Myometrial cell (primary cell): ENCODE results near the gene FBXW9. TPM values are rescaled to one million over a fixed set of nuclear protein-coding genes. Genes with fewer than 3 reads are reported as not detected.

Experiments
- total RNA-seq: library from RNA; depleted of rRNA; stranded (reverse); fragments of >200 nt; gene quantifications from 2 replicates; pipeline ENCODE4 v1.2.3, GENCODE V29; 2015

The FBXW9 gene
- 14.7 and 16.5 TPM in 2 replicates for total RNA-seq

GRCh38 chr19:12696366-12697335 lies at the start of gene FBXW9:
Gene FBXW9, minus strand, starts transcription at chr19:12696631. Its CDS starts 50 bp downstream, at chr19:12696581.

DNA sequence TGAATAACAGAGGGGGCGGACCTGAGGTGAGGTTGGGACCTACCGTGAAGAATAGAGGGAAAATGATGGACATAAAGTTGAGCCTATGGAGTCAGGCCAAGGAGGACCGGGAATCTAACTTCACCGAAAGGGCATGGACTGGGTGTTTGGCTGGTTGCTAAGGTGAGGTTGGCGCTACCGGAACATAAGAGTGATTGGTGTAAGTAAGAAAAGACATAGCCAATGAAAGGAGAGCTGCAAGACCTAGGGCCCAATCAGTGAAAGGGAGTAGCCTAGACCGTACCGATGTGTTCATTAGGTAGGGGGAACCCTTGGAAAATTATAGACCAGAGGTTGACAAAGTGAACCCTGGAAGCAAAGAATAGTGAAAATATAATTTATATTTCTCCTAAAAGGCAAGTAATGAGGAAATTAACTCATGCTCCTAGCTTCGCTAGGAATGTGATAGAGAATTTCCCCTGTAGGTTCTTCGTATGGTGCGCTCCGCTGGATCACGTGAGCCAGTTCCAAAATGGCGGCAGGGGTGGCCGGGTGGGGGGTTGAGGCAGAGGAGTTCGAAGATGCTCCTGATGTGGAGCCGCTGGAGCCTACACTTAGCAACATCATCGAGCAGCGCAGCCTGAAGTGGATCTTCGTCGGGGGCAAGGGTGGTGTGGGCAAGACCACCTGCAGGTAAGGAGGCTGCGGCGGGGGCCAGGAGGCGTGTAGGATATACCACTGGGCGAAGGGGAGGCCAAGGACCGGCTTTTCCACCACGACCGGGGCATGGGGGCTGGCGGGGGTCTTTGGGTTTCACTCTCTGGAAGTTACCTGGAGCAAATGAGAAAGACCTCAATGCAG lies 40.8 kb upstream of the FBXW9 start, which contains the start of gene GET3:
Gene GET3, plus strand, starts transcription at position 503 of the 840 bp plus-strand sequence. Its CDS starts 9 bp downstream, at position 512.

DNA sequence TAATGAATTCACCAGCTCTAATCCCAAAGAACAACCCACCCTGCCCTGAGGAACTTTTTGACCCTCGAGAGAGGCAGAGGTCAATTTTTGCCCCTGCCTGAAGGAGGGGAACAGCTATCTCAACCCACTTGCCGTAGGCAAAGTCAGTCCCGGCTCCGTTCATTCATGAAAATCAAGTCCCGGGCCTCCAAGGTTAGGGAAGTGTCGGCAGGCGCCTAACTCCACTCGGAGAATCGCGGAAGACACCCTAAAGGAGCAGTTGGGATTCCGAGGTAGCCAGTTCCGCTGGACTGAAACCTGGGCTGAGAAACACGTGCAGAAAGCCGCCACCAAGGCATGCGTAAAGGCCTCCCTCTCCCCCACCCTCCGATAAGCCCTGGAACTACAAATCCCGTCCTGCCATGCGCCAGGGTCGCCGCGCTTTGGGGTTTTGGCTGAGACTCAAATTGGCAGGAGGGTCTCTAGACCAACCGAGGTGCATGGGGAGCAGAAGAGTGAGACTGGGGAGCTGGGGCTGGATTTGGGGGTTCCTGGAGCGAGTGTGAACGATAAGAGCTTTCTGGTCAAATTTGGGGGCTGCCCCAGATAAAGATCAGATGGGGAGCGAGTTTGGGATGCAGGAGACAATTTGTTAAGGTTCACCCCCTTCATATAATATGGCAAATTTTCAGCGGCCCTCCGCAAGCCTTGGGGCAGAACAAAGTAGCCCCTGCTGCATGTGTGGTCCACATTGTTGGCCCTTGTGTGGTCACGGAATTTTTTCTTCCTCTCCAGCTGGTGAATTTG lies 27.4 kb upstream of the FBXW9 start, which contains the start of gene TNPO2:
Gene TNPO2, minus strand, starts transcription at position 292 of the 786 bp plus-strand sequence. CDS start 2,955 bp downstream, outside the sequence.

DNA sequence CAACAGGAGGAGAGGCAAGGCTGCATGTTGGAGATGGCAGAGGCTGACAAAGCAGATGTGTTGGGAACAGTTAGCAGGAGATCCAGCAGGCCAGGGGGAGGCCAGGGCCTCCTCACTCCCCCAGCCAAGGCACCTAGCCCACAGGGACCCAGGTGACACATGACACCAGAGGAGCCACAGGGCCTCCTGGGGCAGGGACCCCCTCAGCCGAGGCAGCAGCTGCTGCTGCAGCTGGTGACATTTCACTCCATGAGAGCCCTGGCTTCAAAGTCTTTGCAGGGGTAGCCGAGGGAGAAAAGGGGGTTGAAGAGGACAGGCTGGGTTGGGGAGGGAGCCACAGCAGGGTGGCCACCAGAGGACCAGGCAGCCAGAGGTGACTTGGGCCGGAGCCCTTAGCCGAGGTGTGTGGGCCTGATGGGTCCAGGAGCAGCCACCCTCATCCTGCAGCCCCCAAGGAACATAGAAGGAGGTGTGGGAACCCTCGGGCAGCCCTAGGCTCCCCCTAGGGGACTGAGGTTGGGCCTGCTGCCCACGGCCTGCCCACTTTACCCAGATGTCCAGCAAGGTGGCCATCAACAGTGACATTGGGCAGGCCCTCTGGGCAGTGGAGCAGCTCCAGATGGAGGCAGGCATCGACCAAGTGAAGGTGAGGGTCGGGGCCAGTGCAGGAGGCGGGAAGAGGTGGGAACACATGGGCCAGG lies 8.8 kb downstream of the FBXW9 start, which contains the start of gene GNG14:
Gene GNG14, plus strand, starts transcription at position 503 of the 701 bp plus-strand sequence. Its CDS starts 51 bp downstream, at position 554.

GRCh38 chr19:12681074-12681987 lies 15.1 kb downstream of the FBXW9 start, which contains the start of gene DHPS:
Gene DHPS, minus strand, starts transcription at chr19:12681880. Its CDS starts 114 bp downstream, at chr19:12681766.

GRCh38 chr19:12666265-12667048 lies 30.0 kb downstream of the FBXW9 start, which contains the start of the genes MAN2B1 and WDR83:
Gene MAN2B1, minus strand, starts transcription at chr19:12666742. Its CDS starts 41 bp downstream, at chr19:12666701.
Gene WDR83, plus strand, starts transcription at chr19:12666807. Its CDS starts 2,984 bp downstream, at chr19:12669791.

Other genes with a start within 250 kb of the FBXW9 start
- 0.71 and 1.7 TPM in 2 replicates for gene ZNF709, start 211.8 kb downstream of the FBXW9 start, total RNA-seq
- 2.3 and 3.5 TPM in 2 replicates for gene ZNF564, start 145.1 kb downstream of the FBXW9 start, total RNA-seq
- 2.3 and 6.4 TPM in 2 replicates for gene ZNF490, start 85.8 kb downstream of the FBXW9 start, total RNA-seq
- gene ZNF791, start 85.7 kb downstream of the FBXW9 start, total RNA-seq, result 5.2 and 9.7 TPM in 2 replicates
- gene MAN2B1, start 29.9 kb downstream of the FBXW9 start, total RNA-seq, result 56.2 and 63.1 TPM in 2 replicates
- 5.3 and 15.0 TPM in 2 replicates for gene WDR83, start 29.8 kb downstream of the FBXW9 start, total RNA-seq
- 65.9 and 89.4 TPM in 2 replicates for gene DHPS, start 14.8 kb downstream of the FBXW9 start, total RNA-seq
- gene GNG14, start 8.6 kb downstream of the FBXW9 start, total RNA-seq, result not detected in 2 replicates
- 14.7 and 26.2 TPM in 2 replicates for gene TNPO2, start 27.3 kb upstream of the FBXW9 start, total RNA-seq
- 283 and 329 TPM in 2 replicates for gene TRIR, start 38.1 kb upstream of the FBXW9 start, total RNA-seq
- gene GET3, start 40.9 kb upstream of the FBXW9 start, total RNA-seq, result 142 and 166 TPM in 2 replicates
- not detected in 2 replicates for gene BEST2, start 55.2 kb upstream of the FBXW9 start, total RNA-seq
- gene HOOK2, start 78.9 kb upstream of the FBXW9 start, total RNA-seq, result 5.8 and 11.9 TPM in 2 replicates
- gene JUNB, start 94.9 kb upstream of the FBXW9 start, total RNA-seq, result 102 and 121 TPM in 2 replicates
- 379 and 428 TPM in 2 replicates for gene PRDX2, start 105.2 kb upstream of the FBXW9 start, total RNA-seq
- not detected in 2 replicates for gene THSD8, start 105.4 kb upstream of the FBXW9 start, total RNA-seq
- gene RNASEH2A, start 110.0 kb upstream of the FBXW9 start, total RNA-seq, result 34.2 and 53.0 TPM in 2 replicates
- not detected in 2 replicates for gene RTBDN, start 137.9 kb upstream of the FBXW9 start, total RNA-seq
- 1.2 and 1.4 TPM in 2 replicates for gene MAST1, start 141.9 kb upstream of the FBXW9 start, total RNA-seq
- gene DNASE2, start 184.8 kb upstream of the FBXW9 start, total RNA-seq, result 32.3 and 41.8 TPM in 2 replicates
- gene KLF1, start 190.6 kb upstream of the FBXW9 start, total RNA-seq, result not detected in 2 replicates
- gene GCDH, start 194.5 kb upstream of the FBXW9 start, total RNA-seq, result 50.3 and 51.9 TPM in 2 replicates
- not detected in 2 replicates for gene SYCE2, start 222.7 kb upstream of the FBXW9 start, total RNA-seq
- gene FARSA, start 237.1 kb upstream of the FBXW9 start, total RNA-seq, result 58.3 and 76.7 TPM in 2 replicates
- gene CALR, start 242.0 kb upstream of the FBXW9 start, total RNA-seq, result 1,851 and 1,968 TPM in 2 replicates
- gene RAD23A, start 249.2 kb upstream of the FBXW9 start, total RNA-seq, result 136 and 150 TPM in 2 replicates